HL-60 (cell line): ENCODE results near the gene WAPL.

Source experiments
- POLR2AphosphoS5 ChIP-seq: IDR thresholded peaks from 2 replicates; pipeline ENCODE4 v1.6.1; 2012; ENCODE audit warnings: low read depth
- SPI1 ChIP-seq: IDR thresholded peaks from 2 replicates; pipeline ENCODE4 v1.6.1; 2012; ENCODE audit warnings: low read depth, mild to moderate bottlenecking, borderline replicate concordance
- TF ChIP-seq, protein P1 (sequence below): IDR thresholded peaks from one replicate; pipeline ENCODE4 v1.5.1; 2011; ENCODE audit warnings: low read length, control low read depth, inconsistent platforms; ENCODE audit not compliant: insufficient read depth
- TF ChIP-seq, protein P2 (sequence below): IDR thresholded peaks from 2 replicates; pipeline ENCODE4 v1.6.1; 2012; ENCODE audit warnings: low read depth; ENCODE audit not compliant: insufficient replicate concordance

- TF ChIP-seq, protein P1, sequence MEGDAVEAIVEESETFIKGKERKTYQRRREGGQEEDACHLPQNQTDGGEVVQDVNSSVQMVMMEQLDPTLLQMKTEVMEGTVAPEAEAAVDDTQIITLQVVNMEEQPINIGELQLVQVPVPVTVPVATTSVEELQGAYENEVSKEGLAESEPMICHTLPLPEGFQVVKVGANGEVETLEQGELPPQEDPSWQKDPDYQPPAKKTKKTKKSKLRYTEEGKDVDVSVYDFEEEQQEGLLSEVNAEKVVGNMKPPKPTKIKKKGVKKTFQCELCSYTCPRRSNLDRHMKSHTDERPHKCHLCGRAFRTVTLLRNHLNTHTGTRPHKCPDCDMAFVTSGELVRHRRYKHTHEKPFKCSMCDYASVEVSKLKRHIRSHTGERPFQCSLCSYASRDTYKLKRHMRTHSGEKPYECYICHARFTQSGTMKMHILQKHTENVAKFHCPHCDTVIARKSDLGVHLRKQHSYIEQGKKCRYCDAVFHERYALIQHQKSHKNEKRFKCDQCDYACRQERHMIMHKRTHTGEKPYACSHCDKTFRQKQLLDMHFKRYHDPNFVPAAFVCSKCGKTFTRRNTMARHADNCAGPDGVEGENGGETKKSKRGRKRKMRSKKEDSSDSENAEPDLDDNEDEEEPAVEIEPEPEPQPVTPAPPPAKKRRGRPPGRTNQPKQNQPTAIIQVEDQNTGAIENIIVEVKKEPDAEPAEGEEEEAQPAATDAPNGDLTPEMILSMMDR, result no peak
- TF ChIP-seq SPI1, result no peak
- no peak for TF ChIP-seq POLR2AphosphoS5
- TF ChIP-seq, protein P2, sequence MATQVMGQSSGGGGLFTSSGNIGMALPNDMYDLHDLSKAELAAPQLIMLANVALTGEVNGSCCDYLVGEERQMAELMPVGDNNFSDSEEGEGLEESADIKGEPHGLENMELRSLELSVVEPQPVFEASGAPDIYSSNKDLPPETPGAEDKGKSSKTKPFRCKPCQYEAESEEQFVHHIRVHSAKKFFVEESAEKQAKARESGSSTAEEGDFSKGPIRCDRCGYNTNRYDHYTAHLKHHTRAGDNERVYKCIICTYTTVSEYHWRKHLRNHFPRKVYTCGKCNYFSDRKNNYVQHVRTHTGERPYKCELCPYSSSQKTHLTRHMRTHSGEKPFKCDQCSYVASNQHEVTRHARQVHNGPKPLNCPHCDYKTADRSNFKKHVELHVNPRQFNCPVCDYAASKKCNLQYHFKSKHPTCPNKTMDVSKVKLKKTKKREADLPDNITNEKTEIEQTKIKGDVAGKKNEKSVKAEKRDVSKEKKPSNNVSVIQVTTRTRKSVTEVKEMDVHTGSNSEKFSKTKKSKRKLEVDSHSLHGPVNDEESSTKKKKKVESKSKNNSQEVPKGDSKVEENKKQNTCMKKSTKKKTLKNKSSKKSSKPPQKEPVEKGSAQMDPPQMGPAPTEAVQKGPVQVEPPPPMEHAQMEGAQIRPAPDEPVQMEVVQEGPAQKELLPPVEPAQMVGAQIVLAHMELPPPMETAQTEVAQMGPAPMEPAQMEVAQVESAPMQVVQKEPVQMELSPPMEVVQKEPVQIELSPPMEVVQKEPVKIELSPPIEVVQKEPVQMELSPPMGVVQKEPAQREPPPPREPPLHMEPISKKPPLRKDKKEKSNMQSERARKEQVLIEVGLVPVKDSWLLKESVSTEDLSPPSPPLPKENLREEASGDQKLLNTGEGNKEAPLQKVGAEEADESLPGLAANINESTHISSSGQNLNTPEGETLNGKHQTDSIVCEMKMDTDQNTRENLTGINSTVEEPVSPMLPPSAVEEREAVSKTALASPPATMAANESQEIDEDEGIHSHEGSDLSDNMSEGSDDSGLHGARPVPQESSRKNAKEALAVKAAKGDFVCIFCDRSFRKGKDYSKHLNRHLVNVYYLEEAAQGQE, result no peak
Measured at GRCh38 chr10:86451604-86451960, 70.0 kb downstream of the WAPL start.
